B cell (primary cell): ENCODE data around the gene RPS24. TPM values are rescaled to one million over a fixed set of nuclear protein-coding genes. Genes with fewer than 3 reads are reported as not detected.

Experiments
- ATAC-seq: fragments of 200-7000 bp; cut with Tn5 transposase; one replicate; pipeline ENCODE4 v1.10.0; 2021; ENCODE audit warnings: low read depth, mild to moderate bottlenecking, moderate number of reproducible peaks, moderate library complexity
- CTCF ChIA-PET: fragments of 350-600 bp; sonication (Branson Sonifier 250); formaldehyde crosslinking; loops from one replicate; lab custom pipeline; 2021; ENCODE audit warnings: antibody characterized with exemption, inconsistent platforms; lab: Charles Lee
- POLR2A ChIA-PET: fragments of 350-600 bp; sonication (Branson Sonifier 250); formaldehyde crosslinking; loops from one replicate; lab custom pipeline; 2021; ENCODE audit warnings: antibody characterized with exemption; lab: Charles Lee
- DNase-seq: peaks from one replicate; pipeline ENCODE4 v3.0.0; 2013
- H2AFZ ChIP-seq: 2 replicates; pipeline ENCODE4 v1.6.1; 2012; ENCODE audit warnings: mild to moderate bottlenecking, low read depth, low read length; ENCODE audit not compliant: insufficient read depth, poor library complexity, severe bottlenecking
- H3K27ac ChIP-seq, 2 donors: 1 replicate in 1 of 2; 2 replicates in 1 of 2; pipeline ENCODE4 v1.5.1; 2012 to 2013; ENCODE audit warnings: low read length in 2 of 2, mild to moderate bottlenecking in 2 of 2, moderate library complexity in 1 of 2
- H3K27me3 ChIP-seq, 4 experiments: fragments of 200-600 bp in 1 of 4; sonication (generic) in 1 of 4; replicated peaks in 1 of 4; 1 replicate in 2 of 4; 2 replicates in 2 of 4; pipeline versions ENCODE4 v1.6.1 to v1.7.0; 2013 to 2016; ENCODE audit warnings: low read length in 3 of 4, mild to moderate bottlenecking in 2 of 4, mixed read lengths in 1 of 4, moderate library complexity in 1 of 4; ENCODE audit not compliant: insufficient read depth in 4 of 4, control insufficient read depth in 3 of 4; ENCODE audit errors: control extremely low read depth in 1 of 4
- H3K36me3 ChIP-seq, 2 experiments: replicated peaks in 1 of 2; 1 replicate in 1 of 2; 2 replicates in 1 of 2; pipeline versions ENCODE4 v1.6.1 to v1.7.1; 2013; ENCODE audit warnings: low read length in 1 of 2; ENCODE audit not compliant: insufficient read depth in 2 of 2, control insufficient read depth in 1 of 2; ENCODE audit errors: control extremely low read depth in 1 of 2, extremely low read depth in 1 of 2
- H3K4me1 ChIP-seq, 2 donors: fragments of 200-600 bp in 1 of 2; sonication (generic) in 1 of 2; 1 replicate in 1 of 2; 2 replicates in 1 of 2; pipeline versions ENCODE4 v1.5.1 to v1.6.1; 2013 to 2017; ENCODE audit warnings: low read length in 2 of 2; ENCODE audit not compliant: control insufficient read depth in 2 of 2, insufficient read depth in 2 of 2
- H3K4me2 ChIP-seq: replicated peaks from 2 replicates; pipeline ENCODE3; 2012; ENCODE audit warnings: mild to moderate bottlenecking, low read depth, low read length; ENCODE audit not compliant: poor library complexity, severe bottlenecking
- H3K4me3 ChIP-seq, 5 experiments: fragments of 200-600 bp in 1 of 5; sonication (generic) in 1 of 5; 1 replicate in 3 of 5; 2 replicates in 2 of 5; pipeline versions ENCODE4 v1.5.1 to v1.7.0; 2011 to 2016; ENCODE audit warnings: low read length in 4 of 5, mild to moderate bottlenecking in 4 of 5, low read depth in 2 of 5, control low read depth in 1 of 5, moderate library complexity in 1 of 5; ENCODE audit not compliant: insufficient read depth in 1 of 5; ENCODE audit errors: control extremely low read depth in 1 of 5, extremely low read depth in 1 of 5
- H3K79me2 ChIP-seq: fragments of 200-600 bp; sonication (generic); one replicate; pipeline ENCODE4 v1.6.0; 2016; ENCODE audit warnings: low read length; ENCODE audit not compliant: control insufficient read depth, insufficient read depth
- H3K9ac ChIP-seq: fragments of 200-600 bp; sonication (generic); 2 replicates; pipeline ENCODE4 v1.6.1; 2017; ENCODE audit warnings: mild to moderate bottlenecking, low read length, moderate library complexity
- H3K9me3 ChIP-seq, 3 donors: one replicate each; pipeline versions ENCODE4 v1.6.1 to v1.7.1; 2013; ENCODE audit warnings: low read length in 2 of 3; ENCODE audit not compliant: control insufficient read depth in 2 of 3, insufficient read depth in 1 of 3; ENCODE audit errors: control extremely low read depth in 1 of 3
- H4K20me1 ChIP-seq: 2 replicates; pipeline ENCODE4 v1.6.0; 2012; ENCODE audit warnings: mild to moderate bottlenecking, low read length; ENCODE audit not compliant: insufficient read depth, control insufficient read depth, poor library complexity, severe bottlenecking
- H3K27ac Mint-ChIP-seq: one replicate; pipeline ENCODE4 v1.8.0; 2021; ENCODE audit warnings: mixed read lengths
- H3K27me3 Mint-ChIP-seq: one replicate; pipeline ENCODE4 v1.8.0; 2021; ENCODE audit warnings: mixed read lengths
- H3K4me1 Mint-ChIP-seq: one replicate; pipeline ENCODE4 v1.8.0; 2021; ENCODE audit warnings: mixed read lengths
- H3K4me3 Mint-ChIP-seq: one replicate; pipeline ENCODE4 v1.8.0; 2021; ENCODE audit warnings: mixed read lengths
- H3K9me3 Mint-ChIP-seq: one replicate; pipeline ENCODE4 v1.8.0; 2022; ENCODE audit warnings: mixed read lengths; ENCODE audit not compliant: insufficient read depth
- EZH2 ChIP-seq: IDR thresholded peaks from 2 replicates; pipeline ENCODE4 v1.6.1; 2012; ENCODE audit warnings: borderline replicate concordance, low read depth, mild to moderate bottlenecking, moderate library complexity, low read length; ENCODE audit not compliant: insufficient read depth, poor library complexity, severe bottlenecking
- WGBS: methylation state at CpG from one replicate; pipeline ENCODE4 v1.1.5; 2013; ENCODE audit warnings: missing lambda C conversion rate; ENCODE audit not compliant: insufficient coverage; 5-methylcytosine and 5-hydroxymethylcytosine counted together
- intact Hi-C: fragments of 100-400 bp; cut with micrococcal nuclease; formaldehyde crosslinking; loops from one replicate; pipeline ENCODE4 v1.10.0; 2022
- polyA plus RNA-seq: library from polyadenylated mRNA; depleted of rRNA; stranded (reverse); fragments of >200 nt; gene quantifications from 2 replicates; pipeline ENCODE4 v1.2.3, GENCODE V29; 2012
- total RNA-seq, 2 donors: library from RNA; stranded (reverse); fragments of 120-200 nt in 1 of 2; gene quantifications; 1 replicate in 1 of 2; 2 replicates in 1 of 2; pipeline versions ENCODE4 v1.2.3 to v1.2.4, GENCODE V29; 2013 to 2022
- TF ChIP-seq, protein P1 (sequence below): fragments of 200-600 bp; IDR thresholded peaks from one replicate; pipeline ENCODE4 v1.8.0; 2022; ENCODE audit warnings: antibody characterized with exemption, mild to moderate bottlenecking

Gene RPS24
- total and polyA plus RNA-seq, 2 donors (not counting 1 experiment from before 2014, with no cell fraction given): 1,249 to 2,320 TPM

DNA sequence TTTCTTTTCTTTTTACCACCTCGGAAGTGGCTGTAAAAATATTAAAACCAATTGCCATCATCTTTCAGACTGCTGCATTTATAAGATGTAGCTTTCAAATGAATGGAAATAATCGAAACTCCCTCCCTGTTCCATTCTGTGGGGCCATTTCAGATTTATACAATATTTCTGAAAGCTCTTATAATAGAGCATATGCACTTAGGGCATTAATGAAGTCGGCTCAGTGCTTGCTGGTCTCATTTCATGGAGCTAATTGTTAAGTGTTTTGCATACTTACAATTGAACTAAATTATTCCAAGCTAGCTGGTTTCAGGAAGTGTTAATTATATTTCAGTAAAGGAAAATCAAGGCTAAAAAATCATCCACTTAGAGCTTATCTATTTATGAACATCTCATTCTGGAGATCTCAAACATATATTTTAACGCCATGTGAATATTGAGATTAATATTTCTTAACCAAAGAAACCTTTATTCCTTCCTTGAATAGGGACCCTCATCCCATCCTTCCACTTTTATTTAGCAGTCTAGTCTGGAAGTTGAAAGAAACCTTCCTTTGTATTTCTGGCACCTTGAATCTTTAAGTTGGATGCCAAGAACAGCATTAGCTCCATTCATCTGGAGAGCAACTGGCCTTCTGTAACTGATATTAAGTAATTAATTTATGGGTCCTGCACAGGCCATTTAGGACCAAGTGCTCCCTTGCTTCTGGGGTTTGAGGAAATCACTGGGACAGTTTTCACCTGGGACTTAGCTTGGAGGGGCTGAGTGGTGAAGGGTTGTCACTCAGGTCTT is 45.1 kb downstream of the RPS24 start:
- CTCF ChIA-PET: no interaction called here
- no peak for ATAC-seq

DNA sequence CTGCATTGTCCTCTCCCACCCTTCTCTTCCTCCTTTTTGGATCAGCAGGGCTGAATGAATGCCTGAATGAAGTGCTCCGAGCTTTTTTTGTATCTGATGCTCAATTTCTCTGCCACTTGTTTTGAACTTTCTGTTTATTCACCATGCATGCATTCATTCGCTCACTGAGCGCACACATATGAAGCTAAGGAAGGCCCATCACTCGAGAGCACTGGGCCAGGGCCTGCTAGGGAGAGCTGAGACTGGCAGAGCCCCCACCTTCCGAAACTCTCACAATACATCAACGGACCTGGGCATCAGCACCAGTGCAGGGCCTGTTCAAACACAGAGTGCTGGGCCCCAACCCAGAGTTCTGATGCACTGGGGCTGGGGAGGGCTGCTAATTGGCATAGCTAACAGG is 45.7 kb downstream of the RPS24 start:
- no peaks in the 10 kb centered on the region for H4K20me1 ChIP-seq
- H3K9me3 ChIP-seq: peaks cover 0 to 13% (median 0%) of the 10 kb centered on the region in 3 donors
- H3K4me1 ChIP-seq: no peaks in the 10 kb centered on the region
- peaks cover 13% of the 10 kb centered on the region for H3K27me3 Mint-ChIP-seq
- H3K4me1 Mint-ChIP-seq: no peaks in the 10 kb centered on the region
- H3K9ac ChIP-seq: no peak overlapping the region
- no peak overlapping the region for H2AFZ ChIP-seq
- no peak overlapping the region for H3K27ac ChIP-seq
- no peak for TF ChIP-seq EZH2
- TF ChIP-seq, protein P1, sequence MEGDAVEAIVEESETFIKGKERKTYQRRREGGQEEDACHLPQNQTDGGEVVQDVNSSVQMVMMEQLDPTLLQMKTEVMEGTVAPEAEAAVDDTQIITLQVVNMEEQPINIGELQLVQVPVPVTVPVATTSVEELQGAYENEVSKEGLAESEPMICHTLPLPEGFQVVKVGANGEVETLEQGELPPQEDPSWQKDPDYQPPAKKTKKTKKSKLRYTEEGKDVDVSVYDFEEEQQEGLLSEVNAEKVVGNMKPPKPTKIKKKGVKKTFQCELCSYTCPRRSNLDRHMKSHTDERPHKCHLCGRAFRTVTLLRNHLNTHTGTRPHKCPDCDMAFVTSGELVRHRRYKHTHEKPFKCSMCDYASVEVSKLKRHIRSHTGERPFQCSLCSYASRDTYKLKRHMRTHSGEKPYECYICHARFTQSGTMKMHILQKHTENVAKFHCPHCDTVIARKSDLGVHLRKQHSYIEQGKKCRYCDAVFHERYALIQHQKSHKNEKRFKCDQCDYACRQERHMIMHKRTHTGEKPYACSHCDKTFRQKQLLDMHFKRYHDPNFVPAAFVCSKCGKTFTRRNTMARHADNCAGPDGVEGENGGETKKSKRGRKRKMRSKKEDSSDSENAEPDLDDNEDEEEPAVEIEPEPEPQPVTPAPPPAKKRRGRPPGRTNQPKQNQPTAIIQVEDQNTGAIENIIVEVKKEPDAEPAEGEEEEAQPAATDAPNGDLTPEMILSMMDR: no peak
- no peaks in the 10 kb centered on the region for H3K79me2 ChIP-seq
- ATAC-seq: no peak
- no peak overlapping the region for H3K4me3 ChIP-seq
- no peak overlapping the region for H3K4me2 ChIP-seq
- peaks cover 0 to 2% (median 0%) of the 10 kb centered on the region in 4 experiments for H3K27me3 ChIP-seq
- no peak overlapping the region for H3K27ac Mint-ChIP-seq
- H3K4me3 Mint-ChIP-seq: no peak overlapping the region
- intact Hi-C loops: no loop called here
- POLR2A ChIA-PET: no interaction called here
- no peak for DNase-seq
- peaks cover 1% of the 10 kb centered on the region for H3K9me3 Mint-ChIP-seq
- 90% methylated on average over 5 of the region's 6 CpGs for WGBS
- no peaks in the 10 kb centered on the region for H3K36me3 ChIP-seq
- CTCF ChIA-PET: no interaction called here

More for the DNA sequence above, 45.1 kb downstream of the RPS24 start:
- POLR2A ChIA-PET: no interaction called here
- no peak overlapping the region for H3K4me3 Mint-ChIP-seq
- H3K27ac ChIP-seq: no peak overlapping the region
- TF ChIP-seq EZH2: no peak
- TF ChIP-seq, protein P1: no peak
- H3K27ac Mint-ChIP-seq: no peak overlapping the region
- no peak overlapping the region for H3K4me2 ChIP-seq
- H3K4me1 Mint-ChIP-seq: no peaks in the 10 kb centered on the region
- H3K9me3 Mint-ChIP-seq: peaks cover 3% of the 10 kb centered on the region
- H2AFZ ChIP-seq: no peak overlapping the region
- no CpG with 5 or more reads among the region's 4 CpGs for WGBS
- no peaks in the 10 kb centered on the region for H4K20me1 ChIP-seq
- peaks cover 7% of the 10 kb centered on the region for H3K27me3 Mint-ChIP-seq
- intact Hi-C loops: no loop called here
- no peak overlapping the region for H3K9ac ChIP-seq
- H3K4me3 ChIP-seq: no peak overlapping the region
- no peaks in the 10 kb centered on the region for H3K79me2 ChIP-seq
- no peaks in the 10 kb centered on the region for H3K4me1 ChIP-seq
- no peak for DNase-seq
- peaks cover 0 to 14% (median 0%) of the 10 kb centered on the region in 3 donors for H3K9me3 ChIP-seq
- no peaks in the 10 kb centered on the region for H3K36me3 ChIP-seq
- H3K27me3 ChIP-seq: peaks cover 0 to 2% (median 0%) of the 10 kb centered on the region in 4 experiments
